Stimulated activated CD4-positive, alpha-beta T cell treated with anti-CD3 and anti-CD28 coated beads, Interleukin-4, amount 100 ng/mL, for 1 hour (primary cell): ENCODE data around the gene USP35.
"Not testable (repeated sequence)": the region's sequence is repeated elsewhere in the genome, so short reads cannot be mapped to it uniquely, and the experiment has no call there.

Experiments used
- DNase-seq: peaks from one replicate; pipeline ENCODE4 v3.0.0-alpha.2; 2020

The USP35 gene

DNA sequence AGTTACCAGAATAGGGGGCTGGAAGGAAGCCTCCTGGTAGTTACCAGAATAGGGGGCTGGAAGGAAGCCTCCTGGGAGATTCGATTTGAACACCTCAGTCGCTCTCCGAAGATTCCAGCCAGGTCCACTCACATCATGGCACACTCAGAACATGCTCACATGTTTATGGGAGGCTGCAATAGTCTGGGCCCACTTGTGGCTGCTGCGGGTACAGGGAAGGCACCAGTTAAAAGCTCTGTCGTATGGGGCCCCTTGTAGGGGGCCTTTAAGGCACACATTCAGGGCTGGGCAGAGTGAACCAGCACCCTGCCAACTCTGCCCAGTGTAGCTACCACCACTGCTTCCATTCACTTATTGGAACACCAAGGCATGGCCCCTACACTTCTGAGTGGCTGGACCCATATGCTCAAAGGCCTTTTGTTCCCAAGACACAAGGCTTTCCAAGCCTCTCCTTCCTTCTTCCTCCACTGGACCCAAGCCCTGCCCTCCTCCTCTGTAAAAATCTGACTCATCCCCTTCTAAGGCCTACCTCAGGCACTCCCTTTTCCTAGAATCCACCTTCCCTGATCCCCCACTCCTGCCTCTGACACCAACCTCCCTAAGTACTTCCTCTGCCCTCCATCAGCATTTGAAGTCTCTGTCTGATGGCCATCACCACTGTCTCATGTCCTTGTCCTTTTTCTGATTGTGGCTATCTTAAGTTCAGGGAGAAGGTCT lies 28.0 kb downstream of the USP35 start:
- DNase-seq, result no peak

DNA sequence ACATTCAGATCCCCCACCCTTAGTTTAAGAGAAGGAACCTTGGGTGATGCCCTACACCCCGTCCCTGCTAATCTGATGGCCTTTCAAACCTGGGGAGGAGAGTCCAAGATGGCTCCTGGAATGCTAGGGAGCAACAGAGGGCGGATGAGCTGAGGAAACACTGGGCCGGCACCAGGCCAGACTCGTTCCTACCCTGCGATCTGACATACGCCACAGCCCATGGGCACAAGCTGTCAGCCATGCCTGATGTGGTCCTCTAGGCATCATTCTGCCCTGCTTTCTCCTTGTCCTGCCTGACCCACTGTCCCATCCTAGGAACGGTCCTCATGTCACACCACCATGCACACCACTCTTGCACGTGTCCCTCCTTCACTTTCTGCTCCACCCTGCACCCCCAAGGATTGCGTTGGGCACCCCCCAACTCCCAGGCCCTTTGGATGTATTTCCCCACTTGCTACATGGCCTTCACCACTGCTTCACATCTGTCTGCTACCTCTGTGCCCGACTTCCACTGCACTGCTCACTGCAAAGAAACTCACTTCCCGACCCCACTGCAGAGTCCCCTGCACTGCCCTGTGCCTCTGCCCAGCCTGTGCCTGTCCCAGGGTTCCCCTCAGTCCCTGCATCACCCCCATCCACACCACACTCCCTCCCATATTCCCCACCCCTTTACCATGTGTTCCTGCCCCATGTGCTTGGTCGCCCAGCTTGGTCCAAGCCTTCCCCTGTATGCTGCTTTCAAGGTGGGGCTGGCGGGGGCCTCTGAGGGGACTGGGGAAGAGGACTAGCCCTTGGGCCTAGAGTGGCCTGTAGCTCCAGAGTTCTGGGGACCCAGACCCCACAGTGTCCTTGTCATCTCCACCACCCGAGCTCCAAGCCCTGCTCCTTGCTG lies 29.2 kb downstream of the USP35 start:
- DNase-seq, result no peak

DNA sequence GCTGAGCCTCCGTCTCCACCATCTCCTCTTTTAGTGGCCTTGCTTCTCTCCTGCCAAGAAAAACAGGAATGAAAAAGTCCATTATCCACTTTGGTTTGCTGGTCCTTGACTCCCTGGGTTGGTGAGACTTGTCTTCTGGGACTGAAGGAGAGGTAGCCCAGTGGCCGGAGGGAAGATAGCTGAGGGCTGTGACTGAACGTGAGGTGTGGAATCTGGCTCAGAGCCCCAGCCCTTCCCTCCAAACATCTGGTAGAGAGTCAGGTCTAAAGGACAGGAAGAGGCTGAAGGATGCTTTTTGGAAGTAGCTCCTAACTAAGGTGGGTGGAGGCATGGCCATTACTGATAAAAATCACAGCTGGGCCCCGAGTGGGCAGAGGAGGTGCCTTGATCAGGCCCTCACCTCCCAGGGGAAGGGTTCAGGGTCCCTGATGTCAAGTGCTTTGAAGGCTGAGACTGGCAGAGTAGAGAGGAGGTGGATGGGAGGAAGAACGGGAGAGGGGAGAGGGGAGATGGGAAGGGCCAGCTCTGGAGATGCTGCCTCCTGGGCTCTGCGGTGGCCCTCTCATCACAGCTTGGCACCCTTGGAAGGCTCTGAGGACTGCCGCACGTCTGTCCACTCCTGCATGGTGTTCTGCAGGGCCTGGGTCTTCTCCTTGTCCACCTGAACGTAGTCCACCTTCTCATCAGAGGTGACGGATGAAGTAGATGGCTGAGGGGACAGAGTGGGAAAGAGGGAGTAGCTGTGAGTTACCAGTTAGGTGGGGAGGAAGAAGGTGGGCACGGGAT lies 30.2 kb downstream of the USP35 start:
- DNase-seq, result no peak

DNA sequence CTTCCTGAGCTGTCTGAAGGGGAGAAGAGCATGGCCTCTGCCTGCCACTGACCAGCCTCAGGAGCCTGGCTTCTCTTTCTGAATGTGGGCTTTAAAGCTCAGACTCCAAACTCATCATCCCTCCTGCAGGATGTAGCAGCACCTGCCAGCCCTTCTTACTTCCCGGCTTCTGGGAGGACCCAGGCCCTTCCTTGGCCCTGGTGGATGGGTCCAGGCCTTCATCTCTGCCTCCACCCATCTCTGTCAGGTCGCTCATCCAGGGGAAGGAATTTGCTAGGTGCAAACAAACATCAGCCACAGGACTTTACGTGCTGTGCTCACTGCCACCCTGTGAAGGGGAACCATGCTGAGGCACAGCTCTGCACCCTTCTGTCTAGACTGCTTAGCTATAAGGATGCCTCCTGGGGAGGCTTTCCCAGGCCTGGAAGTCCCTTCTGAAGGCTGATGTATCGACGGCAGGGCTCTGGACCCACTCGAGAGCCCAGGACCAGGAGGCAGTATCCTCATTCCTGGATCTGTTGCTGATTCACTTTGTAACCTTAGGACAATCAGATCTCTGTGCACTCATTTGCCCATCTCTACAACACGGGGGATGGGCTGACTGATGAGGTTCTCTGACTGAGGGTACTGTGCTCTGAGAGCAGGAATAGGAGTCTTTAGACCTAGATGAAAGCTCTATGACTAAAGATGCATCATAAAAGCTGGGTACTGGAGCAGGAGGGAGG lies 30.9 kb downstream of the USP35 start:
- no peak for DNase-seq

DNA sequence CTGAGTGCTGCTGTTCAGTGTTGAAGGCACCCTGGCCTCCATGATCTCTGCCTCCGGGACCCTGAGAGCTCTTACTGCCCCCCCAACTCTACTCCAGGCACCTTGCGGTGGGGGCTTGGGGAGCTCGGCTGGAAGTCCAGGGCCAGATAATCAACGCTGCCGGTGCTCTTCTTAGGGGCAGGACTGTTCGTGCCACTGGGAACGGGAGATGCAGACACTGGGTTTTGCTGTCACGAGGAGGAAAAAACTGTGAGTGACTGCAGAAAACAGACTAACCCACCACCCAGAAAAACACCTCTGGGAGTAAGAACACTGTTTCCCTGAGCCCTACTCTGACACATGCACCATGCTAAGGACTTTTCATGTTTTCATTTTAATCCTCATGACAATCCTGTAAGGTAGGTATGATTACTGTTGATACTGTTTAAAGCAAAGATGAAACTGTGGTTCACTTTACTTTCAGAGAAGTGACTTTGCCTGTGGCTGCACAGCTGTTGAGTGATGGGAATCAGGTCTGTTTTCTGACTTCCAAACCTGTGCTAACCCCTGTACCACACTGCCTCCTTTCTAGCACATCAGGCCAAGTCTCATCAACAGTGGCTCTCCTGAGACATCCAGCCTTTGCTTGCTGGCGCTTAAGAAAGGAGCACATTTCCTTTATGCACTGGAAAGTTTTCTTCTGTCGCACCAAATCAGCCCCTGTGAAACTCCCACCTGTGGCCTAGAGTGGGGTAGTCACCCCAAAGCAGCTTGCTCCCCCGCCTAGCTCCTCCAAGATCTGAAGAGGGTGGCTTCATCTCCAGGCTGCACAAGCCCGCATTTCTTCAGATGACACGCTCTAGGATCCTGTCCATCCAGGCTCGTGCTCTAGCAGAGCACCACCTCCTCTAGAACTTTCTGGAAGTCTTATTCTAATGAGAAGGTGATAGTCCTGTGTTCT lies 31.8 kb downstream of the USP35 start:
- DNase-seq, result no peak

DNA sequence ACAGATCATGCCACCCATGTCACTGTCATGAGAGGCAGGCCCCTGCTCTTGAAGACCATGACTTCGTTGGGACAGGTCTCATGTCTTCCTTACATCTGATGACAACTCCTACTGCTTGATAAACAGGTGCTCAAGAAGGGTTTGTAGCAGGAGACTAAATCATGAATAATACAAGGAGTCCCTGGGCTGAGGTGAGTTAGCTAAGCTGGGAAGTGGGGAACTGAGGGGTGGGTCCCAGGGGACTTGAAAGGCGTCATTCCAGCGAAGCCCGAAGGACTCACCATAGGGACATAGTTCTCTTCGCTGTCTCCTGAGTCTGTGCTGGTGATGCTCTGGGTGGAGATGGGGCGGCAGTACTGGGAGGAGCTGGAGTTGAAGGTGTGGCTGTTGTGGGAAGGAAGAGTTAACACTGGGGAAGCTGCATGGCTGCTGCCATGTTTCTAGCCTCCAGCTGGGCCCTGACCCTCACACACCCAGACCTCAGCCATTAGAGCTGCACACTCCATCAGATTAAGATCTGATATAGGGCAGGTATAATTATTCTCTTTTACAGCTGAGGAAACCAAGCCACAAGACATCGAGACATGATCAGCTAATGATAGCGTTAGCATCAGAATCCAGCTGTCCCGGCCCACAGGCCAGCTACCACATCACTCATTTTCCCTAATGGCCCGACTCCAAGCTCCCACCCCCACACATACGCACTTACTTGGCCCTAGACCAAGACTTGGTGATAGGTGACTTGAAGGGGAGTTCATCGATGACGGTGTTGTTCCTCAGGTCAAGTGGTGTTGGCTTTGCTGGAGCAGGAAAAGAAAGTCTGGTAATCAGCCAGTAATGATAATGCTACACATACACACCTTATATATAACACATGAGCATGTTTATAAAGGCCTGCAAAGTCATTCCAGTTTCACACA lies 32.9 kb downstream of the USP35 start:
- no peak for DNase-seq

DNA sequence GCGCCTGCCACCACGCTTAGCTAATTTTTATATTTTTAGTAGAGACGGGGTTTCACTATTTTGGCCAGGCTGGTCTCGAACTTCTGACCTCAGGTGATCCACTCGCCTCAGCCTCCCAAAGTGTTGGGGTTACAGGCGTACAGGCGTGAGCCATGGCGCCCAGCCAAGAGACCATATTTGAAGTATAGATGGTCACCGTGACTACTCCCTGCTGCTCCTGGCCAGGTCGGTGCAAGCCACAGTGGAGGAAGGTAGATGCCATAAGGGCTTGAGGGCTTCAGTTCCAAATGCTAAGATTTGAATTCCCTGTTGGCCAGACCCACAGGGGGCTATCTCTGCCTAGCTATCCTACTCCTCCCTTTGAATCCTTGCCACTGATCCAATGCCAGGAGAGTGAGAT lies 34.0 kb downstream of the USP35 start:
- not testable (repeated sequence) for DNase-seq

DNA sequence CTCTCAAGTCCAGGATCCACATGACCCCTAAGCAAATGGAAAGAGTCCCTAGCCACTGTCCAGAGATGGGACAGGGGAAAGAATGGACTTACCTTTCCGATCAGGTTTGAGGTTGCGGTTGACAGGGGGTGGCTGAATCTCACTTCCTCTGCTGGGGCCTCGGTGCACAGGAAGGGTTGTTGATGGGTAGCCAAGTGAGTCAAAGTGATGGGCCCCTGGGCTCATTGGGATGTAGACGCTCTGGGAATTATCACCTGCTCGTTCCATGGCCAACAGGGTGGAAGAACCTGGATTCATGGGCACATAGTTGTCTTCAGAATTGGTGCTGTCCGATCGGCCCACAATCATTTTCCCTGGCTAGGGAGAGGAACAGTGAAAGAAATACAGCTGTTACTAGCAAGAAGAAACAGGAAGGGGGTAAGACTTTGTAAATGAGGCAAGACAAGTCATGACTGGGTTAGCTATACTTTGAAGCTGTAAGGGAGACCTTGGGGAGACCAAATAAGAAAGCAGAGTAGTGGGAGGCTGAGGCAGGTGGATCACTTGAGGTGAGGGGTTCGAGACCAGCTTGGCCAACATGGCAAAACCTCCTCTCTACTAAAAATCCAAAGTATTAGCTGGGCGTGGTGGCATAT lies 34.7 kb downstream of the USP35 start:
- no peak for DNase-seq

DNA sequence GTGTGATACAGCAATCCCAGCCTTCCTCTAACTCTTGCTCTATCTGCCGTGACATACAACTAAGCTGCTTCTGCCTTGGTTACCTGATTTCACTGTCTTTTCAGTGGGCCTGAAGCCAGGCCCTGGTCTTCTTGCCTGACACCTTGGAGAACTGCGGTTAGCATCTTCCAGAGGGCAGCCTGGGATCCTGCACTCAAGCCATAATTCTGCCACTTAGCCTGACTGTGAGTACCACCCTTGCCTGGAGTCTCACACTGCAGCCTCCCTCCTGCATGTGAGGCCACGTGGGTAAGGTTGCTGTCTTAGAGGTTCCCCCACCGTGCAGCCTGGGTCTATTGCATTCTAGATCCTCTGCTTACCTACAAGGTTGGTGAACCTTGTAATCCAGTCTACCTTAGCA lies 35.8 kb downstream of the USP35 start:
- DNase-seq, result no peak

DNA sequence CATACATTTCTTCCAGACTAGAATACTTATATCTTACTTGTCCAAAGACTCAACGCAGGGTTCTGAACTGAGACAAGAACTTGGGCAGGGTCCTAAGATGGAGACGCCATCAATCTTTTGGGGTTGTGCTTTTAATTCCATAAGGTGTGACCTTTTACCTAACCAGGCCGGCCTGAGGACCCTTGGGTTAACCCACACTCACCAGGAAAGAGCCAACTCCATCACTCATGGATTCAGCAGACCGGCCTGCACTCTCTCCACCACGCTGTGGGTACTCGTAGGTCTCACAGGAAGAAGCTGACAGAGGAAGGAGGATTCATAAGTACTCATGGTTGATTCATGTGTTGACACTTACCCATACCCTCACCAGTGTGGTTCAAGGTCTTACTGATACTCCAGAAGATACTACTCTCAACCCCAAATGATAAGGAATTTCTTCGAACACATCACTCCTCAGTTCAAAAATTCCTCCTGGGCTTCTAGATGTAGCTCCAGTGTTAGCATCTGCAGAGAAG lies 36.2 kb downstream of the USP35 start:
- no peak for DNase-seq

DNA sequence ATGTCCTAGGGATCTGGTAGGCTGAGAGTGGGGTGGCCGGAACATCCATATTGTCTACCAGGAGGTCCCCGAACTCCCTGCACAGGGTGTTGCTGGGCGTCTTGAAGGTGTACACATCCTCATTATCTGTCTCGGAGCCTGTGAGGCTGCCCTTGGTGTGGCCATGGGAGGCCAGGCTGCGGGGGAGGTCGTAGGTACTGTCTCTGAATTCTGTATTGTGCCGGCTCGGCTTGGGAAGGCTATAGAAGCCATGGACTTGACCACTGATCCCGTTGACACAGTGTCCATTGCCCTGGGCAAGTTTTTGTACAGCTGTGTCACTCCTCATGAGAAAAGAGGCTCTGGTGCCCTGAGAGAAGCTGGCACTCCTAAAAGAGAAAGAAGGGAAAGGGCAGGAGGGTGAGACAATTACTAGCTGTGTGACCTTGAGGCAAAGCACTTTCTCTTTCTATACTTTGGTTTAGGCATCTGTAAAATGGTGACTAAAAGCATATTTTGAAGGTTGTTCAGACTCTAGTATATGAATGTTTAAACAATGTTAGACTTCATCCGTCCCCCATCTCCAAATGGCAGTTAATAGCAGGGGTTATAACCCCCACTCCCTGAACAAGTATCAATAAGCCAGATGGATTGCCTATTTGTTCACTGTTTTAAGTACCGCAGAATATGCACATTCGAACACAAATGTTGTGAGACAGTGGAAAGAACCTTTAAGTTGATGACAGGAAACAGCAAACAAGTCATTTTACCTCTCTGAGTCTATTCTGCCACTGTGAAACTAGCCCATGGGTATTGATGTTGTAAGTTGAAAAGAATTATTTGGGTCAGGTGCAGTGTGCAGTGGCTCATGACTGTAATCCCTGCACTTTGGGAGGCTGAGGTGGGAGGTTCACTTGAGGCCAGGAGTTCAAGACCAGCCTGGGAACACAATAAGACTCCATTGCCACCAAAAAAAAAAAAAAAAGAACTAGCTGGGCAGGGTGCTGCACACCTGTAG lies 38.3 kb downstream of the USP35 start:
- no peak for DNase-seq

DNA sequence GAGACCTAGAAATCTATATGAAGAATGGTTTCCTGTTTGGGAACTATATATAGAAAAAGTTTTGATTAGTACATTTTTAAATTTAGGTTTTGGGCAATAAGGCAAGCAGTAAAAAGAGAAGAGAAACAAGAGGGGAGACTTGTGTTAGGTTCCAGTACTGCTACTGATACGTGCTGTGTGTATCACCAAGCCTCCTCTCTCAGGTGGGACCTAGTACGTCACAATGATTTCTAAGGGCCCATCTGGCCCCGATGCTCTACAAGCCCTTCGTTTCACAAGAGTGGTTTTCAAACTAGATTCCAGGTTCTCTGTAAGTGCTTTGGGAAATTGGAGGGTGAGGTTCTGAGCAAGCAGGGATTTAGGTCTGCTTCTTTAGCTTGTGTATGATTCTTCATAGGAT lies 39.2 kb downstream of the USP35 start:
- no peak for DNase-seq

DNA sequence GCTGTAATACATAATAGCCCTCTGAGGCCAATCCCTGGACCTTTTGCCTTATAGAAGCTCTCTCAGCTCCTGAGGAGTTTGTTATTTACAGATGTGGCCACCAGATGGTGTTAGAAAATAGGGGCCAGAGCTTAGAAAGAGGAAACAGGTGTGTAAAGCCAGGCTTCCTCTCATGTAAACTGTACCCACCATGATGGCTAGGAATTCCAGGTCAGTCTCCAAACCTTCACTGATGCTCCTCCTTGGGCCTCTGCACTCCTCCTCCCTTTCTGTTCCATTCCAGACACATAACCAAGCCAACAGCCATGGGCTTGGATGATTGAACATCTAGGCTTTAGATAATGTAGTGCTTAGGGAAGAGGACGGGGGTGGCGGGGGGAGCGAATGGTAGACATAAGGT lies 39.7 kb downstream of the USP35 start:
- DNase-seq, result no peak

DNA sequence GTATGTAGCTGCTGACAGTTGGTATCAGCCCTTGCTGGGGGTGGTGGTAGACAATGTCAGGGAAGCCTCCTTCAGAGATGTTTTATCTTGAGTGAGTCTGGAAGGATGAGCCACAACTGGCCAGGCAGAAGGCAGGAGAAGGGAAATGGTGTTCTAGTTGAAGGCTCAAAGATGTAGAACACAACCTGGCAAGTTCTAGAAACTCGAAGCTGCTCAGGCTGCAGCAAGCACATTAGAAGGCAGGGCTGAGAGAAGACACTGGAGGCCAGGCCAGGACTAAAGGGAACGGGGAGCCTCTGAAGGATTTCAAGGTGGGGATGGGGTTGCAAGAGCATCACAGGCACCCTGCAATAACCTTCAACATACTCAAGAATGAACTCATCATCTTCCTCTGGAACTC lies 40.4 kb downstream of the USP35 start:
- DNase-seq, result no peak

DNA sequence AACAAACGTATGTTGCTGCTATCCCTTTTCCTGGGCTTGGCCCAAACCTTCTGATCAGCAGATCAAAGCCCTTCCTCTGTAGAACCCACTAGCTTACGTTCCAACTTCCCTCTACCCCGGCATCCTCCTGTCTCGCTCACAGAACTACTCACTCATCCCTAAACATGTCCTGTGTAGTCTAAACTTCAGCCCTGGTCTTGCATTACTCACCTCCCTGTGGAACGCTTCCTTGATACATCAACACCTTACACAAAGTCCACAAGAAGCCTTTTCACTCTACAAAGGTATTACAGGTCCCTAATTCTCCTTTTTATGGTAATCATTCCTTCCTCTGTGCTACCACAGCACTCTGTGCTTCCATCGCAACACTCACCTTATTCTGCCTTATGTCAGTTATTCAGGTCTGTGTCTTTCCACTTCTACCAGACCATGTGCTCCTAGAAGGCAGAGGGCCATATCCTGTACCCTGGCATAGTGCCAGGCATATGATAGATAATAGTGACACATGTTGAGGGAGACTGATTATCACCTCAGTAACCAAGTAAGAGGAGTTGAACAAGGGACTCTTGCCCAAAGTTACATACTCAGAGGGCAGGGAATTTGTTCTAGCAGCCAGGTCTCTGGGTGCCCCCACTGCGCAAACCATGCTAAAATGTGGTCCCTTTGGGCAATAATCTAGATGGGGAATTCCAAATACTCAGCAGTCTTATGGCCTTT lies 41.6 kb downstream of the USP35 start:
- DNase-seq, result no peak

DNA sequence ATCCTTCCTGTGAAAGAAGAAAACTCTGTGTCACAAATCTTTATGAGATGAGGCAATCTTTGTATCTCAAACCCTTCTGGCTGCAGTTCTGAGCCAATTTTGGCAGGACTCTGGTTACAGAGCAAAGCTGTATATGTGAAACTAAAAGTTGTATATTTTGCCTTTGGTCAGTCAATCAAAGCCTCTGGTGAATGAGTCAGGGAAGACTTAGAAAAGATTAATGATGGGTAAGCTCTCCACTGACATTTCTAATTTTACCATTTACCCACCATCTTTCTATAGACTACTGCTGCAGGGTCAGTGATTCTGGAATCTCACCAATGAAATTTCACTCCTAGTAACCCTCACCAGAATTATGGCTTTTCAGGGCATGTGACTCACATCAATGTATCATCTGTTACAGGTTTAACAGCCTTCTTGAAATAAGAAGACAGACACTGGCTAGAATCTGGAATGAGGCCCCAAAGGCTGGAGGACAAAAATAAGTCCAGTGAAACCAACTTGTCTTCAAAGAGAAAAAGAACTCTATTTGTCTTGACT lies 43.3 kb downstream of the USP35 start:
- DNase-seq, result no peak

DNA sequence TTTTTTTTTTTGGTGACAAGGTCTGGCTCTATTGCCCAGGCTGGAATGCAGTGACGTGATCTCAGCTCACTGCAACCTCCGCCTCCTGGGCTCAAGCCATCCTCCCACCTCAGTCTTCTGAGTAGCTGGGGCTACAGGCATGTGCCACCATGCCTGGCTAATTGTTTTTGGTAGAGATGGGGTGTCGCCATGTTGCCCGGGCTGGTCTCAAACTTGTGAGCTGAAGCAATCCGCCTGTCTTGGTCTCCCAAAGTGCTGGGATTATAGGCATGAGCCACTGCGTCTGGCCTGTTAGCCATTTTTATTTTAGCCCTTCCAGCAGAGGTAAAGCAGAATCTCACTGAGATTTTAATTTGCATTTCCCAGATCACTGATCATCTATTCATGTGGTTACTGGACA lies 44.3 kb downstream of the USP35 start:
- not testable (repeated sequence) for DNase-seq

DNA sequence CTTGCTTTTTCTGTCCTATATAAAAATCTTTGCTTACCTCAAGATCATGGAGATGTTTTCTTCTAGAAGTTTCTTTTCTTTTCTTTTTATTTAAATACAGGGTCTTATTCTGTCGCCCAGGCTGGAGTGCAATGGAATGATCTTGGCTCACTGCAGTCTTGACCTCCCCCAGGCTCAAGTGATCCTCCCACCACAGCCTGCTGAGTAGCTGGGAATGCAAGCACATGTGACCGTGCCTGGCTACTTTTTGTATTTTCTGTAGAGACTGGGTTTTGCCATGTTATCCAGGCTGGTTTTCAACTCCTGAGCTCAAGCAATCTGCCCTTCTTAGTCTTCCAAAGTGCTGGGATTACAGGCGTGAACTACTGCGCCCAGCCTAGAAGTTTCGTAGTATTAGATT lies 45.3 kb downstream of the USP35 start:
- DNase-seq, result no peak
